GM10266 (cell line): Measurements from ENCODE around the gene PLGRKT.
"Not testable (repeated sequence)": the region's sequence is repeated elsewhere in the genome, so short reads cannot be mapped to it uniquely, and the experiment has no call there.

Experiments
- DNase-seq: peaks from one replicate; pipeline ENCODE4 v3.0.0; 2012; ENCODE audit errors: extremely low spot score
- CTCF ChIP-seq: IDR thresholded peaks from 2 replicates; pipeline ENCODE4 v1.5.1; 2012; ENCODE audit warnings: mild to moderate bottlenecking, low read depth; ENCODE audit not compliant: control insufficient read depth, insufficient read depth; ENCODE audit errors: missing control alignments

The PLGRKT gene

GRCh38 chr9:5445886-5446285, 8.2 kb upstream of the PLGRKT start:
- no peak for TF ChIP-seq CTCF
- no peak for DNase-seq

- DNase-seq: not testable (repeated sequence)
These were observed 7.4 kb upstream of the PLGRKT start for GRCh38 chr9:5445096-5445495.

GRCh38 chr9:5443850-5444249, 6.1 kb upstream of the PLGRKT start:
- TF ChIP-seq CTCF: no peak
- no peak for DNase-seq

- peak; percentile 71 for TF ChIP-seq CTCF
- no peak for DNase-seq
These were observed 4.8 kb upstream of the PLGRKT start for GRCh38 chr9:5442400-5443011.

GRCh38 chr9:5441043-5441442, 3.3 kb upstream of the PLGRKT start:
- no peak for DNase-seq
- TF ChIP-seq CTCF: no peak

GRCh38 chr9:5440426-5440825, 2.7 kb upstream of the PLGRKT start:
- DNase-seq: no peak
- no peak for TF ChIP-seq CTCF

- peak; percentile 66 for DNase-seq
- TF ChIP-seq CTCF: no peak
These were observed 807 bp upstream of the PLGRKT start for GRCh38 chr9:5438301-5439162.
